ENCODE measurements around the gene ENOPH1. TPM values are rescaled to one million over a fixed set of nuclear protein-coding genes. Genes with fewer than 3 reads are reported as not detected.
"Not testable (repeated sequence)": the region's sequence is repeated elsewhere in the genome, so short reads cannot be mapped to it uniquely, and the experiment has no call there.

Gene ENOPH1
- total RNA-seq, 2 donors from 2014 or later = 47.1 to 57.3 TPM

GRCh38 chr4:82403725-82404124, 26.7 kb upstream of the ENOPH1 start:
- Histone ChIP-seq H3K36me3 (ENCODE audit: control insufficient read depth, insufficient read depth, low read length) (no peaks in the 10 kb centered on the region), H3K27ac (ENCODE audit: low read depth, low read length) (no peak overlapping the region), H3K27me3 (ENCODE audit: control insufficient read depth, insufficient read depth, low read length, poor library complexity, severe bottlenecking) (no peaks in the 10 kb centered on the region), H3K4me1 (ENCODE audit: control insufficient read depth, insufficient read depth, low read length) (peaks cover 3% of the 10 kb centered on the region), H3K9ac (ENCODE audit: extremely low read depth, low read length, poor library complexity, severe bottlenecking) (no peak overlapping the region), H3K4me3 (ENCODE audit: low read length) (no peak overlapping the region), H3K9me3 (ENCODE audit: control insufficient read depth, low read length) (no peaks in the 10 kb centered on the region)
- Mint-ChIP-seq H3K27me3 (ENCODE audit: insufficient read depth) (peaks cover 17% of the 10 kb centered on the region), H3K4me3 (no peak overlapping the region), H3K4me1 (peaks cover 5% of the 10 kb centered on the region), H3K27ac (no peak overlapping the region), H3K36me3 (ENCODE audit: low read depth) (no peaks in the 10 kb centered on the region), H3K9me3 (no peaks in the 10 kb centered on the region)
- TF ChIP-seq CTCF (conservative IDR thresholded peaks at IDR 0.05) = no peak
- WGBS, 2 experiments (ENCODE audit: insufficient coverage in 1 of 2, insufficient read length in 1 of 2) = 100% methylated on average over 1 of the region's 1 CpG; no CpG with 5 or more reads in 1 of the 2 experiments
- DNase-seq = no peak

- H3K27ac ChIP-seq (ENCODE audit: low read depth, low read length); H3K27ac Mint-ChIP-seq; H3K9me3 Mint-ChIP-seq; H3K4me3 ChIP-seq (ENCODE audit: low read length); H3K36me3 ChIP-seq (ENCODE audit: control insufficient read depth, insufficient read depth, low read length); H3K4me1 ChIP-seq (ENCODE audit: control insufficient read depth, insufficient read depth, low read length); H3K9me3 ChIP-seq (ENCODE audit: control insufficient read depth, low read length); H3K4me1 Mint-ChIP-seq; DNase-seq; H3K27me3 ChIP-seq (ENCODE audit: control insufficient read depth, insufficient read depth, low read length, poor library complexity, severe bottlenecking); H3K4me3 Mint-ChIP-seq; H3K9ac ChIP-seq (ENCODE audit: extremely low read depth, low read length, poor library complexity, severe bottlenecking); H3K27me3 Mint-ChIP-seq (ENCODE audit: insufficient read depth); H3K36me3 Mint-ChIP-seq (ENCODE audit: low read depth): not testable (repeated sequence)
- whole genome bisulfite sequencing, 2 experiments (ENCODE audit: insufficient coverage in 1 of 2, insufficient read length in 1 of 2) = 92 to 93% methylated on average over 10 to 11 of the region's 11 CpGs
Observed at GRCh38 chr4:82415061-82415460, 15.3 kb upstream of the ENOPH1 start.

- no peak overlapping the region for H3K4me3 ChIP-seq (ENCODE audit: low read length)
- Mint-ChIP-seq H3K27me3 (ENCODE audit: insufficient read depth) (peaks cover 8% of the 10 kb centered on the region), H3K9me3 (peaks cover 3% of the 10 kb centered on the region), H3K4me1 (no peaks in the 10 kb centered on the region), H3K27ac (no peak overlapping the region), H3K36me3 (ENCODE audit: low read depth) (no peaks in the 10 kb centered on the region), H3K4me3 (no peak overlapping the region)
- H3K9ac ChIP-seq (ENCODE audit: extremely low read depth, low read length, poor library complexity, severe bottlenecking) = no peak overlapping the region
- H3K4me1 ChIP-seq (ENCODE audit: control insufficient read depth, insufficient read depth, low read length) = no peaks in the 10 kb centered on the region
- DNase-seq = no peak
- H3K27me3 ChIP-seq (ENCODE audit: control insufficient read depth, insufficient read depth, low read length, poor library complexity, severe bottlenecking) = no peaks in the 10 kb centered on the region
- no peaks in the 10 kb centered on the region for H3K36me3 ChIP-seq (ENCODE audit: control insufficient read depth, insufficient read depth, low read length)
- no peak for TF ChIP-seq CTCF (conservative IDR thresholded peaks at IDR 0.05)
- H3K27ac ChIP-seq (ENCODE audit: low read depth, low read length) = no peak overlapping the region
- H3K9me3 ChIP-seq (ENCODE audit: control insufficient read depth, low read length) = no peaks in the 10 kb centered on the region
- 55 to 79% methylated on average over 11 to 12 of the region's 12 CpGs for WGBS, 2 experiments (ENCODE audit: insufficient coverage in 1 of 2, insufficient read length in 1 of 2)
Observed at GRCh38 chr4:82415922-82416365, 14.4 kb upstream of the ENOPH1 start.

- Histone ChIP-seq H3K9ac (ENCODE audit: extremely low read depth, low read length, poor library complexity, severe bottlenecking) (no peak overlapping the region), H3K27ac (ENCODE audit: low read depth, low read length) (no peak overlapping the region), H3K4me3 (ENCODE audit: low read length) (no peak overlapping the region), H3K27me3 (ENCODE audit: control insufficient read depth, insufficient read depth, low read length, poor library complexity, severe bottlenecking) (no peaks in the 10 kb centered on the region), H3K9me3 (ENCODE audit: control insufficient read depth, low read length) (no peaks in the 10 kb centered on the region), H3K36me3 (ENCODE audit: control insufficient read depth, insufficient read depth, low read length) (peaks cover 23% of the 10 kb centered on the region), H3K4me1 (ENCODE audit: control insufficient read depth, insufficient read depth, low read length) (no peaks in the 10 kb centered on the region)
- no peak for DNase-seq
- no peaks in the 10 kb centered on the region for H3K9me3 Mint-ChIP-seq
- H3K27me3 Mint-ChIP-seq (ENCODE audit: insufficient read depth) = peaks cover 8% of the 10 kb centered on the region
- H3K4me1 Mint-ChIP-seq = no peaks in the 10 kb centered on the region
- TF ChIP-seq CTCF (conservative IDR thresholded peaks at IDR 0.05) = no peak
- WGBS, 2 experiments (ENCODE audit: insufficient coverage in 1 of 2, insufficient read length in 1 of 2) = 88% methylated on average over 2 of the region's 3 CpGs; no CpG with 5 or more reads in 1 of the 2 experiments
- H3K36me3 Mint-ChIP-seq (ENCODE audit: low read depth) = peaks cover 15% of the 10 kb centered on the region
- H3K27ac Mint-ChIP-seq = no peak overlapping the region
- H3K4me3 Mint-ChIP-seq = no peak overlapping the region
Observed at GRCh38 chr4:82419451-82419850, 10.9 kb upstream of the ENOPH1 start.

All from endodermal cell (in vitro differentiated cells).